Thyroid gland (tissue), 4 donors: ENCODE measurements around the gene RAB6B.

ENCODE experiments used
- POLR2A ChIP-seq, 2 donors: fragments of 450-650 bp; IDR thresholded peaks; one replicate each; pipeline ENCODE4 v1.6.1; 2017; ENCODE audit warnings: antibody characterized with exemption in 2 of 2, mild to moderate bottlenecking in 2 of 2, moderate library complexity in 1 of 2
- TF ChIP-seq, protein P1 (sequence below), 6 experiments: fragments of 200-600 bp in 3 of 6; fragments of 450-650 bp in 3 of 6; sonication (generic) in 3 of 6; IDR thresholded peaks; one replicate each; pipeline ENCODE4 v1.5.1; 2016 to 2019; ENCODE audit warnings: antibody characterized with exemption in 6 of 6, mild to moderate bottlenecking in 2 of 6, inconsistent platforms in 1 of 6, moderate library complexity in 1 of 6

DNA sequence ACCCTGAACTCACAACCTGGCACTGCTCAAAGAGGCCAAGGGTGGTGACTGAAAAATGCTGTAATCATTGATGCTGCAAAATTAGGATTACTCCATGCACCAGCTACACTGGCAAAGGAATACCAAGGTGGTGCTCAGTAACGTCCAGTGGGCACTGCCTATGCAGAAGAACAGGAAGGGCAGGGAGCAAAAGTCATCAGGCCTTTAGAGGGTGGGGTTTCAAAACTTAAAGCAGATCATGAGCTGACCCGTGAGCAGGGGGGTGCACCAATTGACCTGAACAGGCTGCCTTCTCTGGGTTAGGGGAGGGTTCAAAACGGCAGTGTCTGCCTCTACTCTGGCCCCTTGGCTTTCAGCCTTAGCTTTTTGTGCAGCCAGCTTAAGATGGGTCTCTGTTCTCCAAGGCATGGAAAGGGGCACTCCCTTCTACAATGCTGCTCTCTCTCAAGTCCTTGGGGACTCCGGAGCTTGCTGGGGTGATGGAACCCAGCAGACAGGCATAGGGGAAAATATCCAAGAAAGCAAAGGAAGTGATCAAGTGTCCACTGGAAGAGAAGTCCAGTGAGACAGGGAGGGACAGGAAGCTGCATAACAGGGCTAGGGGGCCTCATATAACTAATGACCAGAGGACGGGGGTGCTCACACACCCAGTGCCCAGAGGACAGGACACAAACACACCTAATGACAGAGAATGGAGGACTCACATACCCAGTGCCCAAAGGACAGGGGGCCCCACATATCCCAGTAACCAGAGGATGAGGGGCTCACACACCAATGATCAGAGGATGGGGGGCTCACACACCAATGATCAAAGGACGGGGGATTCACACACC lies 11.4 kb downstream of the RAB6B start:
- TF ChIP-seq POLR2A (IDR thresholded peaks at IDR 0.05) = no peak
- TF ChIP-seq, protein P1, sequence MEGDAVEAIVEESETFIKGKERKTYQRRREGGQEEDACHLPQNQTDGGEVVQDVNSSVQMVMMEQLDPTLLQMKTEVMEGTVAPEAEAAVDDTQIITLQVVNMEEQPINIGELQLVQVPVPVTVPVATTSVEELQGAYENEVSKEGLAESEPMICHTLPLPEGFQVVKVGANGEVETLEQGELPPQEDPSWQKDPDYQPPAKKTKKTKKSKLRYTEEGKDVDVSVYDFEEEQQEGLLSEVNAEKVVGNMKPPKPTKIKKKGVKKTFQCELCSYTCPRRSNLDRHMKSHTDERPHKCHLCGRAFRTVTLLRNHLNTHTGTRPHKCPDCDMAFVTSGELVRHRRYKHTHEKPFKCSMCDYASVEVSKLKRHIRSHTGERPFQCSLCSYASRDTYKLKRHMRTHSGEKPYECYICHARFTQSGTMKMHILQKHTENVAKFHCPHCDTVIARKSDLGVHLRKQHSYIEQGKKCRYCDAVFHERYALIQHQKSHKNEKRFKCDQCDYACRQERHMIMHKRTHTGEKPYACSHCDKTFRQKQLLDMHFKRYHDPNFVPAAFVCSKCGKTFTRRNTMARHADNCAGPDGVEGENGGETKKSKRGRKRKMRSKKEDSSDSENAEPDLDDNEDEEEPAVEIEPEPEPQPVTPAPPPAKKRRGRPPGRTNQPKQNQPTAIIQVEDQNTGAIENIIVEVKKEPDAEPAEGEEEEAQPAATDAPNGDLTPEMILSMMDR (IDR thresholded peaks at IDR 0.05) = no peak
